ENCODE results near the gene DYNC2H1.

Gene DYNC2H1

DNA sequence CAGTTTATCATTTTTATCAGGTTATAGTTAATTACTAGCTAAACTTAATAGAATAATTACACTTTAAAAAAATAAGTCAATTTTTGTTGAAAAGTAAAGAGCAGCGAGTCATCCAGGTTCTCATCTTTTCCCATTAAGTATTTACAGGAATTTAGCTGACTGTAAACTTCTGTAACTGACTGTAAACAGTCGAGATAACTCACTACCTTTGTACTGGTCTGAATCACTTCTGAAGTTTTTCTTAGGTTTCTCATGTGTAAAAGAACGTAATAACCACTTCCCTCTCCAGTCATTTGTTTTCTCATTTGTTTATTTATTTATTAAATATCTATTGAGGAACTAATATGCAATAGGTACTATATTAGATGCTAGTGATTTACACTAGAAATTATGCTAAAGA lies 270.8 kb downstream of the DYNC2H1 start:
- TF ChIP-seq CTCF (IDR thresholded peaks at IDR 0.05; ENCODE audit: borderline replicate concordance, insufficient read depth, low read depth, low read length) = no peak
- no peak overlapping the region for H3K4me3 ChIP-seq (ENCODE audit: low read depth, low read length)

DNA sequence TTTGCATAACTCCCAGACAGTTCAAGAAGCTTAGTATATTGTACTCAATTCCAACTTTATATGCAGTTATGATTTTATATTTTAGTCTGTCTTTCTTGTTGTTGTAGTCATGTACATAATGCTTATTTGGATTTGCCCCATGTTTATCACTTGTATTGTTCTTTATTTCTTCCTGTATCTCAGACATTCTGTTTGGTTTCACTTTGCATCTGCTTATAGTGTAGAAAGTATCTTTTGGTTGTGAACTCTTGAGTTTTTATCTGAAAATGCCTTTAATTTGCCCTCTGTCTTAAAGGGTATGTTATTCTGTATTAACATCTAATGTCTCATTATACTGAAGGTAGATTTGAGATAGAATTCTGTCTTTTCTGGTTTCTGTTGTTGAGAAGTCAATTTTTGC lies 275.4 kb downstream of the DYNC2H1 start:
- no peak overlapping the region for H3K4me3 ChIP-seq (ENCODE audit: low read depth, low read length)
- no peak for TF ChIP-seq CTCF (IDR thresholded peaks at IDR 0.05; ENCODE audit: borderline replicate concordance, insufficient read depth, low read depth, low read length)

DNA sequence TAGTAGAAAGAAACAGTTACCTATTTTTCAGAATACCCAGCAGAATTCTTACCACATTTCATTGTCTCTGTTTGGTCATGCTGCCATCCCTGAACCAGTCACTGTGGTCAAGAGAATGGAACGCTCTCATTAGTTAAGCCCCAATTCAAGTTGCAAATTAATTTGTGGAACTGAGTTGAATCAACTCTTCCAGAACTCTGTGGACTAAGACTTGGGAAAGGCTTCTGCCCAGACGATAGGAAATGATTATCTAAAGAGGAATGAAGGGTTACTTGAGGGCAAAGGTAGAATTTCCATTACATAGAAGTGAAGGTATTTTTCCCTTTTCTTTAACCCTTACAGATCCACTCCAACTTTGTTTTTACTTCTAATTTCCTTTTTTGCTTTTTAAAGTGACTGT lies 286.4 kb downstream of the DYNC2H1 start:
- no peak overlapping the region for H3K4me3 ChIP-seq (ENCODE audit: low read depth, low read length)
- TF ChIP-seq CTCF (IDR thresholded peaks at IDR 0.05; ENCODE audit: borderline replicate concordance, insufficient read depth, low read depth, low read length) = no peak

- no peak overlapping the region for H3K4me3 ChIP-seq (ENCODE audit: low read depth, low read length)
- TF ChIP-seq CTCF (IDR thresholded peaks at IDR 0.05; ENCODE audit: borderline replicate concordance, insufficient read depth, low read depth, low read length) = no peak
Measured at GRCh38 chr11:103396237-103396636, 287.0 kb downstream of the DYNC2H1 start.

GRCh38 chr11:103397369-103397768 lies 288.1 kb downstream of the DYNC2H1 start:
- no peak for TF ChIP-seq CTCF (IDR thresholded peaks at IDR 0.05; ENCODE audit: borderline replicate concordance, insufficient read depth, low read depth, low read length)
- H3K4me3 ChIP-seq (ENCODE audit: low read depth, low read length) = no peak overlapping the region

GRCh38 chr11:103398829-103399228 lies 289.6 kb downstream of the DYNC2H1 start:
- TF ChIP-seq CTCF (IDR thresholded peaks at IDR 0.05; ENCODE audit: borderline replicate concordance, insufficient read depth, low read depth, low read length) = no peak

DNA sequence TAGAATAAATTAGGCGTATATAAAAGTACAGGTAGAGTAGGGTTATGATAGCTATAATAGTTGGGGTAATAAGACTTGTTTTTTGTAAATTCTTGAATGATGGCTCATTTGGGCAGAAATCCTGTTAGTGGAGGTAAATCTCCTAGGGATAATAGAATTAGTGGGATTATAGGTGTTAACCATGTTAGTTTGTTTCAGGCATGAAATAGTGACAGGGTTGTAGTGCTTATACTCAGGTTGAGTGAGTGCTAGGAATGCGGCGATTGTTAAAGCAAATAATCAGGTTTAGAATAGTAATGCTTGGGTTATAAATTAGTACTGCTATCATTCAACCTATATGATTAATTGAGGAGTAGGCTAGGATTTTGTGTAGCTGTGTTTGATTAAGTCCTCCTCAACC lies 297.1 kb downstream of the DYNC2H1 start:
- no peak for TF ChIP-seq CTCF (IDR thresholded peaks at IDR 0.05; ENCODE audit: borderline replicate concordance, insufficient read depth, low read depth, low read length)
- no peak overlapping the region for H3K4me3 ChIP-seq (ENCODE audit: low read depth, low read length)

More at GRCh38 chr11:103398829-103399228, 289.6 kb downstream of the DYNC2H1 start:
- no peak overlapping the region for H3K4me3 ChIP-seq (ENCODE audit: low read depth, low read length)

All from GM12875 (cell line).